ENCODE measurements around the gene GPR171. TPM values are rescaled to one million over a fixed set of nuclear protein-coding genes. Genes with fewer than 3 reads are reported as not detected.

Gene GPR171
- total and polyA plus RNA-seq, 2 of the 13 experiments (the other 11 are each of a cell fraction or from before 2014, with no cell fraction given) = not detected

GRCh38 chr3:151197981-151198767 lies 4.8 kb downstream of the GPR171 start (continued):
- TF ChIP-seq SNAPC4 (CRISPR knock-in tag; IDR thresholded peaks at IDR 0.05) (no peak), ZBTB1 (CRISPR knock-in tag; IDR thresholded peaks at IDR 0.05; ENCODE audit: borderline replicate concordance) (no peak), ZNF672 (CRISPR knock-in tag; IDR thresholded peaks at IDR 0.05) (no peak), SYNCRIP (IDR thresholded peaks at IDR 0.05; ENCODE audit: insufficient read depth, low read depth, low read length) (no peak), GFI1 (CRISPR knock-in tag; IDR thresholded peaks at IDR 0.05; ENCODE audit: borderline replicate concordance) (peak; percentile 90), NCOA2 (CRISPR knock-in tag; IDR thresholded peaks at IDR 0.05) (peak; percentile 96), ZNF589 (CRISPR knock-in tag; conservative IDR thresholded peaks at IDR 0.05) (no peak), ZFP91 (CRISPR knock-in tag; IDR thresholded peaks at IDR 0.05; ENCODE audit: borderline replicate concordance) (no peak), HIVEP1 (CRISPR knock-in tag; IDR thresholded peaks at IDR 0.05) (no peak), ZNF282 (IDR thresholded peaks at IDR 0.05; ENCODE audit: partially characterized antibody) (no peak), PCBP1 (IDR thresholded peaks at IDR 0.05; ENCODE audit: borderline replicate concordance, low read depth, low read length) (no peak), KAT2B (IDR thresholded peaks at IDR 0.05; ENCODE audit: borderline replicate concordance, low read depth, low read length) (no peak), THAP11 (CRISPR knock-in tag; IDR thresholded peaks at IDR 0.05) (peak; percentile 64), EEA1 (CRISPR knock-in tag; IDR thresholded peaks at IDR 0.05; ENCODE audit: borderline replicate concordance) (no peak), SIX4 (CRISPR knock-in tag; IDR thresholded peaks at IDR 0.05) (peak; percentile 85; the same call in 1 of the 2 replicates), ZFP62 (CRISPR knock-in tag; IDR thresholded peaks at IDR 0.05) (no peak), THAP8 (CRISPR knock-in tag; IDR thresholded peaks at IDR 0.05; ENCODE audit: borderline replicate concordance) (no peak)
- TF ChIP-seq, protein P1, sequence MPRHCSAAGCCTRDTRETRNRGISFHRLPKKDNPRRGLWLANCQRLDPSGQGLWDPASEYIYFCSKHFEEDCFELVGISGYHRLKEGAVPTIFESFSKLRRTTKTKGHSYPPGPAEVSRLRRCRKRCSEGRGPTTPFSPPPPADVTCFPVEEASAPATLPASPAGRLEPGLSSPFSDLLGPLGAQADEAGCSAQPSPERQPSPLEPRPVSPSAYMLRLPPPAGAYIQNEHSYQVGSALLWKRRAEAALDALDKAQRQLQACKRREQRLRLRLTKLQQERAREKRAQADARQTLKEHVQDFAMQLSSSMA (CRISPR knock-in tag; IDR thresholded peaks at IDR 0.05) = no peak
- TF ChIP-seq, protein P2, sequence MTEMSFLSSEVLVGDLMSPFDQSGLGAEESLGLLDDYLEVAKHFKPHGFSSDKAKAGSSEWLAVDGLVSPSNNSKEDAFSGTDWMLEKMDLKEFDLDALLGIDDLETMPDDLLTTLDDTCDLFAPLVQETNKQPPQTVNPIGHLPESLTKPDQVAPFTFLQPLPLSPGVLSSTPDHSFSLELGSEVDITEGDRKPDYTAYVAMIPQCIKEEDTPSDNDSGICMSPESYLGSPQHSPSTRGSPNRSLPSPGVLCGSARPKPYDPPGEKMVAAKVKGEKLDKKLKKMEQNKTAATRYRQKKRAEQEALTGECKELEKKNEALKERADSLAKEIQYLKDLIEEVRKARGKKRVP (CRISPR knock-in tag; IDR thresholded peaks at IDR 0.05) = peak in 1 of 2 experiments; percentile 83; a peak in 2 of 4 replicates

Measured in HepG2 (cell line).